ENCODE measurements around the gene EBF3.

The EBF3 gene

DNA sequence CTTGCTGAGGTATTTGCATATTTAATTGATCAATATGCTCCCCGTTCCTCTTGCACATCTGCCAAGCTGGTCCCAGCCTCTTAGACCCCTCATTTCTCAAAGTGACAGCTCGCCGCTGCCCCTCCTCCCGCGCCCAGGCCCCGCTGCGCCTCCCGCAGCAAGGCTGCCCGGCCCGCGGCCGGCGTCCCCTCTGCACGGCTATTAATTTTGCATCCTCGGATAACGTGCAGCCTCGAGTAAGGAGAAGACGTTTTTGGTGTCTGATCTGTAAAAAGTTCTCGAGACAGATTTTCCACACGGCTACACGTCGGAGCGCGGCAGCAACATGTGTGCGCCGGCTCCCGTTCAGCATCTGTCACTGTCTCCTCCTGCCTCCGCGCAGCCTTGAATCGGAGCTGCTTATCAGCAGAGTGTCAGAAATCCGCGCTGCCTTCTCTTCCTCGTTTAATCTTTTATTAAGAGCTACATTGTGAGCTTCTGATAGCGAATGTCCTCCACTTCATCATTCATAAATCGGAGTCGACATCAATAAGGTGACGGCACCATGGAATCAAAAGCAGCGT, 65.3 kb downstream of the EBF3 start:
- TF ChIP-seq, protein P1, sequence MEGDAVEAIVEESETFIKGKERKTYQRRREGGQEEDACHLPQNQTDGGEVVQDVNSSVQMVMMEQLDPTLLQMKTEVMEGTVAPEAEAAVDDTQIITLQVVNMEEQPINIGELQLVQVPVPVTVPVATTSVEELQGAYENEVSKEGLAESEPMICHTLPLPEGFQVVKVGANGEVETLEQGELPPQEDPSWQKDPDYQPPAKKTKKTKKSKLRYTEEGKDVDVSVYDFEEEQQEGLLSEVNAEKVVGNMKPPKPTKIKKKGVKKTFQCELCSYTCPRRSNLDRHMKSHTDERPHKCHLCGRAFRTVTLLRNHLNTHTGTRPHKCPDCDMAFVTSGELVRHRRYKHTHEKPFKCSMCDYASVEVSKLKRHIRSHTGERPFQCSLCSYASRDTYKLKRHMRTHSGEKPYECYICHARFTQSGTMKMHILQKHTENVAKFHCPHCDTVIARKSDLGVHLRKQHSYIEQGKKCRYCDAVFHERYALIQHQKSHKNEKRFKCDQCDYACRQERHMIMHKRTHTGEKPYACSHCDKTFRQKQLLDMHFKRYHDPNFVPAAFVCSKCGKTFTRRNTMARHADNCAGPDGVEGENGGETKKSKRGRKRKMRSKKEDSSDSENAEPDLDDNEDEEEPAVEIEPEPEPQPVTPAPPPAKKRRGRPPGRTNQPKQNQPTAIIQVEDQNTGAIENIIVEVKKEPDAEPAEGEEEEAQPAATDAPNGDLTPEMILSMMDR (IDR thresholded peaks at IDR 0.05; ENCODE audit: borderline replicate concordance, insufficient read depth, low read depth, low read length): no peak
- H3K4me3 ChIP-seq (ENCODE audit: low read depth, low read length): no peak overlapping the region

DNA sequence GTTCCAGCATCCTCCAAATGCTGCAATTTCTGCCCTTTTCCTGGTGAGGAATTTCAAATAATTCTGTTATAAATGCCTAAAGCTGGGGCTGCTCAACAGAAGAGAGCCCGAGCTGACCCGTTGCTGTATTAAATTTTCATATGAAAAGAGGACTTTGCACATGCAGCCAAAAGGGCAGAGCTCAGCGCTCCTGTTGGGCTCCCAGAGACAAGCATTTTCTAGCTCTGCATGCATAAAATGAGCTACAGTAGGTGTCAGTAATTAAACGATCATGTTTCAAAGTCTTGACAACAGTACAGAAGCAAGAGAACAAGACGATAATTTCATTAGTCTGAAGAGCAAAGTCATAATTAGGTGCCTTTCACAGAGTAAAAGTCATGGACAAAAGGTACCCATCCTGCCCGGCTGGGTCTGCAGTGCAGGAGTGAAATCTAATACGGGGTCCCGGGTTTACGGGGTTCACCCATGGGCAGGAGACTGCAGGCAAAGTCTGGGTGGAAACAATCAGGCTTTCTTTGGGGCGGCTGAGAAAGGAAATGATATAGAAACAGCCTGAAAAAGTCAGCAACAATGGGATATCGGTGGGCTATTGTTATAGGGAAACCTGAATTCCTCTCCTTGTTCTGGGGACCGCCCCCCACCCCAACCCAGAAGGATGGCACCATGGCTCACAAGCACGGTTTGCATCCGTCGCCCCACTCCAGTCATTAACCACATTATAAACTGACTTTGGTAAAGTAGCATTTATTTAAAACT, 66.0 kb downstream of the EBF3 start:
- TF ChIP-seq, protein P1 (IDR thresholded peaks at IDR 0.05; ENCODE audit: borderline replicate concordance, insufficient read depth, low read depth, low read length): no peak
- H3K4me3 ChIP-seq (ENCODE audit: low read depth, low read length): no peak overlapping the region

DNA sequence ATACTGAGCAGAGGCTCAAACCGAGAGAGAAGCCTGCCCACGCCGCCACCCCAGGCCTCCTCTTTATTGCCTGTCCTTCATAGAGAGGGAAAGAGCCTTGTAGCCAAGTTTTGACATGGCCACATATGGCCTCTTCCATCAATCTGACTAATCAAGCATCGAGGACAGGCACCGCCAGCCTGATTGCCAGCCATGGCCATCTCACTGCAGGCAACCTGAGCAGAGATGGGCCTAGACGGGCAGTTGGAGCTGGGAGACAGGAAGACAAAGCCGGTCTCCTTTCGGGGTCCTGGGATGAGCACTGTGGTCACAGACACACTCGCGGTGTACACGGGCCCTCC, 67.2 kb downstream of the EBF3 start:
- TF ChIP-seq, protein P1 (IDR thresholded peaks at IDR 0.05; ENCODE audit: borderline replicate concordance, insufficient read depth, low read depth, low read length): no peak
- no peak overlapping the region for H3K4me3 ChIP-seq (ENCODE audit: low read depth, low read length)

DNA sequence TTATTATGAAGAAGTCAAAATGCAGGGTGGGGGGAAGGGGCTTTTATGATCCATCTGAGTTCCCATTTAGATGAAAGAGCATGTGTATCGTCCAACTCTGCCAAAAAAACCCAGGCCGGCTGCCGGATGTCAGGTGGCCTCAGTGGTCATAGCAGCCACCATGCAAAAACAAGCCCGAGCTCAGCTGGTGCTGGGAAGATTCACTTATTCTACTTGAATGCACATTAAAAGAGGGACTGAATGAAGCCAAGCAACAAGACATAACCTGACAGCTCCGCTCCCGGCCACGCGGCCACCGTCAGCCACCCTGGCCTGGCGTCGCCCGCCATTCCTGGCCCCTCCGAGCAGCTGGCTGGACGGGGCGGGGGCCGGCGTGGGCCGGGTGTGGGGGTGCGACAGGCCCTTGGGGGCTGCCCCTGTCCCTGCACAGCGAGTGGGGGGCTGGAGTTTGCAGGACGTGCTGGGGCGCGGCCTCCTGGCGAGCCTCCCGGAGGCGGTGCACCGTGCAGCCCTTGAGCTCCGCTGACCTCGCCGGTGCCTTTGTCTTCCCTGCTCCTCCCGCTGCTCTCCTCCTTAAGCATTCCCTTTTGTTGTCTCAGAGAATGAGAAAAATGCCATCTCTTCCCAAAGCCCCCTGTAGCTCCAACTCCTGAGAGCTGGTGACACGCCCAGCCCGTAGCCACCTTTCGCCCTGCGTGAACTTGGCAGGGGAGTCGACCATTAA, 67.8 kb downstream of the EBF3 start:
- TF ChIP-seq, protein P1 (IDR thresholded peaks at IDR 0.05; ENCODE audit: borderline replicate concordance, insufficient read depth, low read depth, low read length): no peak
- no peak overlapping the region for H3K4me3 ChIP-seq (ENCODE audit: low read depth, low read length)

DNA sequence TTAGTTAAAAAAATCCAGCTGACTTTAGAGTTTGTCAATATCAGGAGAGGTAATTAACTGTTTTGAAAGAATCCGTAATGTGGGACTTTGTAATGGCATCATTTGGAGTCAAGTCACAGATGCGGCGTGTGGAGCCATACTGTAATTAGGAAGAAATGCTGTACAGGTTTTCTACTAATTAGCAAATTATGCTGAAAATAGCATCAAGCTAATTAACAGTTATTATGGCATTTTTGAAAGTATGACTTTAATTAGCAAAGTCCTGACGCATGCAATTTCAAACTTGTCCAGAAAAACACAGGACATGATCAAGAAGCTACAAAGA, 68.3 kb downstream of the EBF3 start:
- H3K4me3 ChIP-seq (ENCODE audit: low read depth, low read length): no peak overlapping the region
- TF ChIP-seq, protein P1 (IDR thresholded peaks at IDR 0.05; ENCODE audit: borderline replicate concordance, insufficient read depth, low read depth, low read length): no peak

DNA sequence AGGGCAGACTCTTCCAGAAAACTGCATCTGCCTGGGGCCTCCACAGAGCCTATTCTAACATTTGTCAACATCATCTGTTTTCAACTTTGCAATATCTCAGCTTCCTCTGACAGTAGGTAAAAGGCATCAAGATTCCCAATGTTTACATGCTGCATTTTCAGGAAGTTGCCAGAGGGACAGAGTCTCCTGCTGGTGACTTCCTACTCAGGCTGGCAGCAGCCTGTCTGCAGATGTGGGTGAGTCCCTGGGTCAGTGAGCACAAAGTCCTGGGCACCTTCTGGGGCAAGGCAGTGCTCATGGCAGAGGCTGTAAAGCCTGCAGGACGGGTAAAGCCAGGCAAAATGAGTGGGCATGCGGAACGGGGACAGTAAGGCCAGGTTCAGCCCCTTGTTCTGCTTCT, 69.4 kb downstream of the EBF3 start:
- TF ChIP-seq, protein P1 (IDR thresholded peaks at IDR 0.05; ENCODE audit: borderline replicate concordance, insufficient read depth, low read depth, low read length): no peak
- H3K4me3 ChIP-seq (ENCODE audit: low read depth, low read length): no peak overlapping the region

All from GM12875 (cell line).